Left lobe of liver (tissue), 2 donors: Measurements from ENCODE around the gene SPATA33. TPM values are rescaled to one million over a fixed set of nuclear protein-coding genes. Genes with fewer than 3 reads are reported as not detected.

ENCODE experiments used
- ATAC-seq: fragments of 200-7000 bp; cut with Tn5 transposase; one replicate; pipeline ENCODE4 v1.9.1; 2020; ENCODE audit warnings: mild to moderate bottlenecking, moderate library complexity
- DNase-seq: peaks from one replicate; pipeline ENCODE4 v3.0.0-alpha.2; 2020; ENCODE audit warnings: low spot score
- total RNA-seq: library from RNA; stranded (reverse); gene quantifications from one replicate; pipeline ENCODE4 v1.2.1, GENCODE V29; 2021
- donor health status: DM: no; HTN: no; CAD: no; lungs with moderate emphysema.
- donor health status: DM: no; HTN: yes; CAD: no.

The SPATA33 gene
- 5.2 TPM for total RNA-seq

DNA sequence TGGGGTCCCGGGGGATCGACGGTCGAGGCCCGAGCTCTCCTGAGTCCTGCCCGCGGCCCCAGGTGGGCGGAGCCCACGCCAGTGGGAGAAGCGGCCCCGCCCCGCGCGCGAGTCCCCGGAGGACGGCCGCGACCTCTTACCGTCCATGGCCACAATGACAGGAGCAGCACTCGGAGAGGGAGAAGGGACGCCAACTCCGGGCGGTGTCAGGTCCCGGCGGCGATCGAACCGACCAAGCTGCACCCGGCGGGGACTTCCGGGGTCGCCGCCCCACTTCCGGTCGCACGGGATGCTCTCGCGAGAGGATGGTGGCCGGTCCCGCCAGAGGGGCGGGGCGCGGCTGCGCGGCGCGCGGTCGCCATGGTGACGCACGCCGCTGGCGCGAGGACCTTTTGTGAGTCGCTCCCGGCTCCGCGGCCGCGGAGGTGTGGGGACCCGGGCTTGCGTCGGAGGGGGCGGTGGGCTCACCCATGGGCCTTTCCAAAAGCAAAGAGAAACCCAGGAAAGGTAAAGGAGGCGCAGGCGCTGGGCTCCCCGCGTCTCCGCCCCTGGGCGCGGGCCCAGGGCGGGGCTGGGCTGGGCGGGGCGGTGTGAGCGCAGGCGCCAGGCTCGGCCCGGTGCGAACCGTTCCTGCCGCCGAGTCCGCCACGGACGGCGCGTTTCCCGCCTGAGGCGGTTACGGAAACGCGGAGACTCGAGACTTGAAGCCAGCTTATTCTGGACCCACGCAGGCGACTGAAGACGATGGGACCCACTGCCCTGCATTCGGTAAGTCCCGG lies at the start of gene SPATA33, which contains the start of gene CHMP1A:
SPATA33 (plus strand) TSS at position 395 of the 779 bp plus-strand sequence; CDS start at position 471, 76 bp downstream.
CHMP1A (minus strand) TSS at position 267 of the 779 bp plus-strand sequence; CDS start at position 147, 120 bp downstream.
- ATAC-seq = peak; percentile 95
- DNase-seq = peak; percentile 90

DNA sequence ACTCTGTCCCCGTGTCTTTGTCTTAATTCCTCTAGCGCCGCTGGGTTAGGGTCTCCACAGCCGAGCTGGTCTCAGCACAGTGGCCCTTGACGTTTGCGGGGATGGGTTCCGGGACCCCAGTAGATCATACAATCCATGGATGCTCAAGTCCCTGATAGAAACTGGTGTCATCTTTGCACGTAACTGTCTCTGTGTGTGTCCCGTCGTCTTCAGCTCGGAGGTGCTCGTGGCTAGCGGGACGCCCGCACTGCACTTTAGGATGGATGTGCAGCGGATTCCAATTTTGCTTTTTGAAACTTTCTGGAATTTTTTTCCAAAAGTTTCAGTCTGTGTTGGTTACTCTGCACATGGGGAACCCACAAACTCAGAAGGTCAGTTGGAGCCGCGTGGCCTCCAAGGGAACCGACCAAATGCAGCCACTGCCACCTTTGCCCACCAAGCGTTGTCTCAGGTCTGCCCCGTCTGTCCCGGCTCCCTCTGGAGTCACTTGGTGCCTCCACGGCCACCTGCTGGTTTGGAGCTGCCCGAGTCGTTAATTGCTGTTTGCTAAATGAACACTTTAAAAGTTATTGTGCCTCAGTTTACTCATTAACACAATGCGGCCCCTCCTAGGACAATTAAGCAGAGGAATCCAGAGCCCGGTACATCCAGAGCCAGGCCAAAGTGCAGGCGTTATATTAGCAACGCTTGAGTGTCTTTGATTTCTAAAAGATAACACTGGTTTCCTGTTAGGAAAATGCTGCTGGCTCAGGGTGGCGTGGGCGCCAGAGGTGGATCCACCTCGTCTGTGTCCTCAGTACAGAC lies 49.5 kb upstream of the SPATA33 start:
- DNase-seq (no peak), ATAC-seq (no peak)

DNA sequence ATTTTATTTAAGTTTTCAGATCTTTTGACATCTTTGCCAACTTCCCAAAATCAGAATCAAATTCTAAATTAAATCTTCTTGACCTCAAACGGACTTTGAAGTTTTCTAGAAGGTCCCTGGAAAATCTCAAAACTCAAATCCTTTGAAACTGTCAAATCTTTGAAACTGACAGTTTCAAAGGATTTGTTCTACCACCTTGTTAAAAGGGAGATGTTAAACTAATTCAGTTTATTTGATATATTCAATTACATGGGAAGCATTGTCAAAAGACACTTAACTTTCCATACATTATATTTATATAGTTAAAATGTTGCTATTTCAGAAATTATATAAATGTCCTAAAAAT lies 47.6 kb upstream of the SPATA33 start:
- no peak for DNase-seq
- no peak for ATAC-seq

DNA sequence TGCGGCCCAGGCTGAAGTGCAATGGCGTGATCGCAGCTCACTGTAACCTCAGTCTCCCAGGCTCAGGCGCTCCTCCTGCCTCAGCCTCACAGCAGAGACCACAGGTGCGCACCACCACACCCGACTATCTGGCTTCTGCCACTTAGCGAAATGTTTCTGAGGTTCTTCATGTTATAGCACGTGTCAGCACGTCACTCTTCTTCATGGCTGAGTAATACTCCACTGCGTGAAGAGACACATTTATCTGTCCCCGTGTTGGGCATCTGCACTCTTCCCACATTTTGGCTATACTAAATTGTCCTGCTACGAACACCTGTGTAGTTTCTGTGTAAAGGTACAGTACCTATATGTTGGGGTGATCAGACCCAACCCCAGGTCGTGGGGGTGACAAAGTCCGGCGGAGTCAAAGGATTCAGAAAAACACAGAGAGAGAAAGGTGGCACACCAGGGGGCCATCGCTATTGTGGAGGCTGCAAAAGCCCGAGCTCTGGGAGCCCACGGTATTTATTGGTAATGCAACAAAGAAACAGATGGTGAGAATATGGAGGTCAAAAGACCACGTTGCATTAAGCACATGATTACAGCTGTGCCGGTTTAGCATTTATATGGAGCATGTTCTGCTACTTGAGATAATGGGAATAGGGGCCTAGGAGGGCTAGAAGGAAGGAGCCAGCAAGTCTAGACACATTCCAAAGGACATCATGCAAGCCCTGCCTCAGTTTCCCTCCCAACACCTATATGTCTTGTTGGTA lies 45.0 kb upstream of the SPATA33 start:
- ATAC-seq = no peak
- no peak for DNase-seq

DNA sequence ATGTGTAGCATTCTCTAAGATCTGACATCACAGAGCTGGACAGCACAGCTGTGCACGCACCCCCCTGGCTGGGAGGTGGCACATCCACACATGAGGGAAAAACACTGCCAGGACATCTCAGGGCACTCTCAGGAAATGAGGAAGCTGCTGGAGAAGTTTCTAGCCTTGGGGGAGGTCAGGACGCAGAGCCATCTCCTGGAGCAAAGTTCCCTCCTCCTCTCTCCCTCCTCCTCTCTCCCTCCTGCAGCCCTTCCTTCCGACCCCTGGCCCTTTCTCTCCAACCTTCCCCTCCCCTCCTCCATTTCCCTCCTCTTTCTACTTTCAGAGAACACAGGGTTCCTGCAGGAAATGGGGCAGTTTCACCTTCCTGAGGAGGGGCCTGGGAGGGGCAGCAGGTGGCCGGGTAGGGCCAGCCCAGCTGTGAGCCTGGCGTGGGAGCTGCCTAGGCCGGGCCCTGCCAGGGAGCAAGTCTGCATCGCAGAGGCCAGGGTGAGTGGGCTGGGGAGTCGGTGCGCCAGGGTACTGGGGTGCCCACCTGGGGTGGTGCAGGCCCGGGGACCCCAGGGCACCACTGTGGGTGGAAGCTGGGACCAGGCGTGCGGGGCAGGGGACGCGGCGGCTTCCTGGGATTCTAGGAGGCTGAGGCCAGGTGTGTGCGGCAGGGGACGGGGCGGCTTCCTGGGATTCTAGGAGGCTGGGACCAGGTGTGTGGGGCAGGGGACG lies 44.2 kb upstream of the SPATA33 start, which contains the start of gene DPEP1:
DPEP1 (plus strand) TSS at position 412 of the 723 bp plus-strand sequence. CDS start 16,769 bp downstream, outside the sequence.
- ATAC-seq = no peak
- DNase-seq = no peak

DNA sequence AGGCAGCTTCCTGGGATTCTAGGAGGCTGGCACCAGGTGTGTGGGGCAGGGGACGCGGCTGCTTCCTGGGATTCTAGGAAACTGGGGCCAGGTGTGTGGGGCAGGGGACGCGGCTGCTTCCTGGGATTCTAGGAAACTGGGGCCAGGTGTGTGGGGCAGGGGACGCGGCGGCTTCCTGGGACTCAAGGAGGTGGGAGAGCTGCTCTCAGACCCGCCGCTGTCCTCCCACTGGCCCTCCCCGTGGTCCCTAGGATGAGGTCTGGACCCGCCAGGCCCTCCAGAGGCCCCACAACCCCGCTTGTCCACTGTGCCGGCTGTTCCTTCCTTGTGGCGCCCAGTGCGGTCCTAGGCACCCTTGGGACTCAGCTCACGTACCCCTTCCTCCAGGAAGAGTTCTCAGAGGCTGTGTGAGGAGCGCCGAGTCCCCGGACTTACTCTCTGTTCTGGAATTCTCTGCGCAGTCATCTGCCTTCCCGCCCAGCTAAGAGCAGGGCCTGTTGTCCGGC lies 43.6 kb upstream of the SPATA33 start:
- ATAC-seq = no peak
- no peak for DNase-seq

DNA sequence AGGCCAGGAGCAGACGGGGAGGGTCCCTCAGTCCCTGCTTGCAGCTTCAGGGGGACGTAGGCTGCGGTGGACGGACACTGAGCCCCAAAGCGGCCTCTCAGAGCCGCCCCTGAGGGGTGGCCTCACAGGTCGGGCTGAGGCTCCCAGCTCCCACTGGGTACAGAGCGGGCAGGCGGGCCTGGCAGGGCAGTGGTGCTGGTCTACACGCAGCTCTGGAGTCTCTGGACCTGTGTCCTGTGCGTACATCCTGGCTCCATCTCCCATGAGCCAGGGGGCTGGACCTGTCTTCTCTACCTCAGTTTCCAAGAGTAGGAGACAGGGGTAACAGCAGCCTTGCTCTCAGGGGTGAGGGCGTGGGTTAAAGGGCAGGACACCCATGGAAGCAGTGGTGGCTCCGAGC lies 42.5 kb upstream of the SPATA33 start:
- peak; percentile 19 for ATAC-seq
- no peak for DNase-seq

DNA sequence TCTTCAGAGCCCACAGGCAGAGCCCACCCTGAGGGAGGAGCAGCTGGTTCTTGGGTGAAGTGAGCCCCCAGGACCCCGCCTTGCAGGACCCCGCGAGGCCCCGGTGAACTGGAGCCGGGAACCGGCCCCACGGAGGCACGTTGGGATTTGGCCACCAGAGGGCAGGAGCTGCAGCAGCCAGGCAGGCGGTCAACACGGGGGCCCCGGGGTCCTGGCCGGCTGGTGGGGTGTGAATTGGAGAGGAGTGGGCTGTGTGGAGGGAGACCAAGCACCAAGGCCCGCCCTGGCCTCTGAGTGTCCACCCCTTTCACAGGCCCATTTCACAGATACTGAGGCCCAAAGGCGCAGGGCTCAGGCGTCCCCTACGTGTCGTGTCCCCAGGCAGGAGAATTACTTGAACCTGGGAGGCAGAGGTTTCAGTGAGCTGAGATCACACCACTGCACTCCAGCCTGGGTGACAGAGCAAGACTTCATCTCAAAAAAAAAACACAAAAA lies 42.0 kb upstream of the SPATA33 start:
- DNase-seq (no peak), ATAC-seq (peak; percentile 75)

DNA sequence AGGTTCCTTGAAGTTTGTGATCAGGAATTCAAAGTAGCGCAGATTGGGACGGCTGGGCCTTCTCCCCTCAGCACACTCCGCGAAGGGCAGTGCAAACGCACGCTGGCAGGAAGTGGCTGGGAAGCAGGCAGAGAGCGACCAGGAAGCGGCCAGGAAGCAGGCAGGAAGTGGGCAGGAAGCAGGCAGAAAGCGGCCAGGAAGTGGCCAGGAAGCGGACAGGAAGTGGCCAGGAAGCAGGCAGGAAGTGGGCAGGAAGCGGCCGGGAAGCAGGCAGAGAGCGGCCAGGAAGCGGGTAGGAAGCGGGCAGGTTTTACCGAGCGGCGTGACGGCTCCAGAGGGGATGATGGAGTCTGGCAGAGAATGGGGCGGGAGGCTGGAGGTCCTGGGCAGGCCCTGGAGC lies 41.0 kb upstream of the SPATA33 start:
- ATAC-seq = no peak

DNA sequence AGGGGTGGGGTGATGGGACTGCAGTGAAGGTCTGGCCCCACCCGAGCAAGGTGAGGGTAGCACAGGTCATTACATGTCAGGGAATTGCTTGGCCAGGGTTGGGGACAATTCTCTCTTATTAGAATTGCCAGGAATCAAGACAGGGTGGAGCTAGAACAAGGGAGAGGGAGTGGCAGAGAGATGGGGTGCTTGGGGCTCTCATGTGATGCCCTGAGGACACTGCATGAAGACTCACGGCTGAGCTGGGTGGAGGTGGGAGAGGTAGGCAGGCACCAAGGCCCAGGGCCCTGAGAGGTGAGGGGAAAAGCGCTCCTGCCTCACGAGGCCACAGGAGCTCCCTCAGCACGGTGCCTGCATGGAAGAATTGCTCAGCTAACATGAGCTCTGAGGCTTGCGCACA lies 40.6 kb upstream of the SPATA33 start:
- ATAC-seq = no peak
- DNase-seq = no peak

More for the DNA sequence above, 41.0 kb upstream of the SPATA33 start:
- no peak for DNase-seq

DNA sequence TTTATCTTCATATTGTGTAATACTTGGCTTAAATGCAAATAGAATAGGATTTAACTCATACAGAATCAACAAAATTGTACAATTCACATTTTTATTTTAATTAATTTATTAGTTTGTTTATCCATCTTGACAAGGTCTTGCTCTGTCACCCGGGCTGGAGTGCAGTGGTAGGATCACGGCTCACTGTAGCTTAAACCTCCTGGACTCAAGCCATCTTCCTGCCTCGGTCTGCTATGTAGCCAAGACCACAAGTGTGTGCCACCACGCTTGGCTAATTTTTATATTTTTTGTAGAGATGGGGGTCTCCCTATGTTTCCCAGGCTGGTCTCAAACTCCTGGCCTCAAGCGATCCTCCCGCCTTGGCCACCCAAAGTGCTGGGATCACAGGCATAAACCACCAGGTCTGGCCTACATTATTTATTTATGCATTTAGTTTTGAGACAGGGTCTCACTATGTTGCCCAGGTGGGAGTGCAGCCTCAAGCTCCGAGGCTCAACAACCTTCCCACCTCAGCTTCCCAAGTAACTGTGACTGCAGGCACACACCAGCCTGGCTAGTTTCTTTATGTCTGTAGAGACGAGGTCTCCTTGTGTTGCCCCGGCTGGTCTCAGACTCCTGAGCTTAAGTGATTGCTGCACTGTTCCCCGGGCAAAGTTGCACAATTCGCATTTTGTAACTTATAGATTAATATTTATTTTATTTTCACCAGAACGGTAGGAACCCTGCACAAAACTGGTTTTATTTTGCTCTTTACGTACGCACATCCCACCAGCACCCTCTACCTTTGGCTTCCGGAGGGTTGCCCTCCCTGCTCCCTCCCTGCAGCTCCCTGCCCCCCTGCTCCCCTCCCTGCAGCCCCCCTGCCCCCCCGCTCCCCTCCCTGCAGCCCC lies 39.3 kb upstream of the SPATA33 start:
- no peak for DNase-seq
- ATAC-seq = no peak

DNA sequence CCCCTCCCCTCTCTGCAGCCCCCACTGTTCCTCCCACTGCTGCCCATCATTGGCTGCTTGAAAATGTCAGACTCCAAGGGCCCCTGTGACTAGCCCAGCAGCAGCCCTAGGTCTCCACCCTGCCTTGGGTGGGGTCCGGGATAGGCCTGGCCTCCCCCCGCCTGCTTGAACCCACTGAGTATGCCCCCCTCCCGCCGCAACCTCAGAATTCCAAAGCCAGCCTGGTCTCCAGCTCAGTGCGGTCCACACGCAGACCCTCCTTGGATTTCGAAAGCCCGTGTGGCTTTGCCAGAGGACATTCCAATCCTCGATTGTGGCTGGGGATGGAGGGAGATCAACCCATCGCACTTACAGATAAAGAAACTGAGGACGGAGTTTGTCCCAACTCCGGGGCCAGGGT lies 37.8 kb upstream of the SPATA33 start:
- DNase-seq = no peak
- ATAC-seq = no peak

DNA sequence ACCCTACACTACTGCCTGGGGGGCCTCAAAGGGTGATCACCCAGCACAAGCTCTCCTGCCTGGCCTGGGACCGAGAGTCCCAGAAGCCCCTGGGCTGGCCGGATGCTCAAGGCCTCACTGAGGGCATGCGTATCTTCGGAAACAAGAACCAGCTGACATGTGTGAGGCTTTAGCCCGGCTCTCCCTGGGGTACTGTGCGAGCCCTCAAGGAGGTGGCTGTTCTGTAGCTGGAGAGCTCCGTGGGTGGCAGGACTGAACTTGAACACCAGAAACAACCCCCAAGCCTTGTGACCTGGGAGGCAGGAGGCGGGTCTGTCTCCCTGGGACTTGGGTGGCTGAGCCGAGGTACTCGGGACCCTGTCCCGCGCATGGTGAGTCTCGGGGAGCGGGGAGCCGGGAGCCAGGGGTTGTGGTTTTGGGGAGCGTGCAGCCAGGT lies 37.2 kb upstream of the SPATA33 start:
- no peak for ATAC-seq
- DNase-seq = no peak

DNA sequence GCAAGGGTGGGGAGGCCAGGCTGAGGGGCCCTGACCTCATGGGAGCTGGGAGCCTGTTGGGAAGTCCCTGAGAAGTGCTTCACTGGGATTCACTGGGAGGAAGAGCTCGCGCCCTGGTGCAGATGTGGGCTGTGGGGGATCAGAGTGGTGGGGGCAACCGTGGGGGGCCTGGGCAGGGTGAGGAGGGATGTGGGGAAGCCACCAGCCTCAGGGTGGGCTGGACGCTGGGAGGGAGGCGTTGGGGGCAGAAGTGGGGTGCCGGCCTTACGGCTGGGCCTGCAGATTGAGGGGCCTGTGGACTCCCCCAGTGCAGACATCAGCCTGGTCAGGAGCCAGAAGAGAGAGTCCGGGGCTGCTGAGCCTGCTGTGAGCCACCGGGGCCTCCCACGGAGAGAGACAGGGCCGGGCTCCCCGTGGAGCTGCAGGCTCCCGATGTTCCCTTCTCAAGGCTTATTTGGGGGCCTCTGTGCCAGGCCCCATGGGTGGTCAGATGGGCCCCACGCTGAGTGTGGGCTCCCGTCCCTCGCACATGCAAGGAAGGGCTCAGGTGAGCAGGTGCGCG lies 36.4 kb upstream of the SPATA33 start:
- DNase-seq (no peak), ATAC-seq (no peak)

DNA sequence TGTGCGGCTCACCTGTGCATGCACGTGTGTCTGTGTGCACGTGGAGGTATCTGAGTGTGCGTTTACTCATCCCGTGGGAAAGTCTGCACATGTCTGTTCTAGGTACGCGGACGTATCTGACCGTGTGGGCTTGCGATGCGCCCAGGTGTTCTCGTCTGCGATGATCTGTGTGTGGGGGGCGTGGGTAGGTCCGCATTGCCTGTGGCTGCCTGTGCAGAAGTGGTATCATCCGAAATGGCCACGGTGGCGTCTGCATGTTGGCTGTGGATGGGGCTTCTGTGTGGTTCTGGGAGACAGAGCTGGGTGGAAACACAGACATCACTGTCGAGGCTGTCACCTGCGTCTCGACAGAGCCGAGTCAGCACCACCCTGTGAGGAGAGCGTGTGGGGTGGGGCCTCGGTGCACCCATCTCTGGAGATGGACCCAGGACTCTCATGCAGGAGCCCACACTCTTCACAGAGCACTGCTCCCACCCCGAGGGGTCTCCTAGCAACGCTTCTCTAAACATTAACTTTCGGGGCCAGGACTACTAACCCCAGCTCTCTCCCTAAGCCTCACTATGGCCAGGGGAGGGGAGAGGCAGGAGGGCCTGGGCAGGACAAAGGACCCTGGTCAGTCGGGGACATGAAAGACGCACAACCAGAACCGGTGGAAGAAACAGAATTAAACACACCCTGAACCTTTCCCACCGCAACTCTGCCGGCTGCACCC lies 35.8 kb upstream of the SPATA33 start:
- no peak for ATAC-seq
- DNase-seq = no peak

DNA sequence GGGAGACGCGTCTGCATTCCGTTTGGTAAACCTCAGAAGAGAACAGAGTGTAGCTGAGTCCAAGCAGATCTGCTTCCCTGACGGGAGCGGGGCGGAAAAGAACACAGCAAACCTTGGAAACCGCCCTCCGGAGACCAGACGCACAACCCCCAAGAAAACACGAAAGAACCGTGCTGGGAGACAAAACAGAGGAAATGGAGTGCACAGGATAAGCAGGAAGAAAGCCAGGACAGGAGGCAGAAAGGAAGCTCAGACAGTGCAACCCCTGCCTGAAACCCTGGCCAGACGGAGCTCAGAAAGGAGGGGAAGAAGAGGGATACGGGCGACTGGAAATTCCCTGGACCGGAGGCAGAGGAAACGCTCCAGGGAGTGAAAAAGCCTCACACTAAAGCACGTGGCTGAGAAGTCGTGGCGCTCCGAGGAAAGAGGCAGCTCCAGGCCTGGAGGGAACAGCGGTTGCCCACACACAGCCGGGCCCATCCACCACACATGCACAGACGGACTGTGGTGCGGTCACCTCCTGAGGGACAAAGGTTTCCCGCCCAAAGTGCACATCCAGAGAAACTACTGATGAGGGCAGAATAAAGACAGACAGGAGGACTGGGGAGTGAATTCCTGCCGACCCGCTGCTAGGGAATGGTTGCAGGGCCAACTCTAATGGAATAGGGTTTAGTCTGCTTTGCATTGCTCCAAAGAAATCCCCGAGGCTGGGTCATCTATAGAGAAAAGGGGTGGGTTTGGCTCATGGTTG lies 34.0 kb upstream of the SPATA33 start:
- ATAC-seq (peak; percentile 35), DNase-seq (no peak)
